GM23338 (cell line): ENCODE results near the gene PCDHB5. TPM values are rescaled to one million over a fixed set of nuclear protein-coding genes. Genes with fewer than 3 reads are reported as not detected.
"Not testable (repeated sequence)": the region's sequence is repeated elsewhere in the genome, so short reads cannot be mapped to it uniquely, and the experiment has no call there.

Experiments used
- ATAC-seq: fragments of 200-7000 bp; cut with Tn5 transposase; 3 replicates; pipeline ENCODE4 v1.9.1; 2020
- DNase-seq: peaks from one replicate; pipeline ENCODE4 v3.0.0-alpha.2; 2015; ENCODE audit warnings: low spot score
- H2AFZ ChIP-seq: fragments of 200-600 bp; sonication (generic); 2 replicates; pipeline ENCODE4 v1.8.0; 2016; ENCODE audit warnings: antibody characterized with exemption, mild to moderate bottlenecking, moderate library complexity
- H3F3A ChIP-seq: fragments of 200-600 bp; sonication (generic); replicated peaks from 2 replicates; pipeline ENCODE4 v1.8.0; 2017; ENCODE audit warnings: antibody characterized with exemption, mixed run types, low read depth
- H3K27ac ChIP-seq: fragments of 200-600 bp; sonication (generic); 2 replicates; pipeline ENCODE4 v1.6.1; 2016; ENCODE audit warnings: low read depth
- H3K27me3 ChIP-seq: fragments of 200-600 bp; sonication (generic); 2 replicates; pipeline ENCODE4 v1.8.0; 2016; ENCODE audit warnings: mild to moderate bottlenecking, mixed run types, moderate library complexity; ENCODE audit not compliant: insufficient read depth
- H3K36me3 ChIP-seq: fragments of 200-600 bp; sonication (generic); 2 replicates; pipeline ENCODE4 v1.8.0; 2016; ENCODE audit warnings: mild to moderate bottlenecking; ENCODE audit not compliant: insufficient read depth
- H3K4me1 ChIP-seq: fragments of 200-600 bp; sonication (generic); 2 replicates; pipeline ENCODE4 v1.8.0; 2016; ENCODE audit warnings: mild to moderate bottlenecking, moderate library complexity; ENCODE audit not compliant: insufficient read depth
- H3K4me2 ChIP-seq: fragments of 200-600 bp; sonication (generic); 2 replicates; pipeline ENCODE4 v1.7.1; 2017; ENCODE audit warnings: mixed run types
- H3K4me3 ChIP-seq: fragments of 200-600 bp; sonication (generic); 2 replicates; pipeline ENCODE4 v1.6.1; 2016; ENCODE audit warnings: mixed run types
- H3K79me2 ChIP-seq: fragments of 200-600 bp; sonication (generic); replicated peaks from 2 replicates; pipeline ENCODE4 v1.8.0; 2017; ENCODE audit warnings: mild to moderate bottlenecking; ENCODE audit not compliant: insufficient read depth
- H3K9me2 ChIP-seq: fragments of 200-600 bp; sonication (generic); 2 replicates; pipeline ENCODE4 v1.8.0; 2017; ENCODE audit not compliant: insufficient read depth
- H4K20me1 ChIP-seq: fragments of 200-600 bp; sonication (generic); replicated peaks from 2 replicates; pipeline ENCODE4 v1.8.0; 2017; ENCODE audit warnings: mild to moderate bottlenecking; ENCODE audit not compliant: insufficient read depth
- H3K27ac Mint-ChIP-seq: 2 replicates; pipeline ENCODE4 v1.8.0; 2020; ENCODE audit warnings: inconsistent platforms, mild to moderate bottlenecking, moderate library complexity, mixed read lengths
- H3K27me3 Mint-ChIP-seq: 3 replicates; pipeline ENCODE4 v1.8.0; 2022; ENCODE audit warnings: low read depth, mild to moderate bottlenecking, moderate library complexity, mixed read lengths, inconsistent platforms; ENCODE audit not compliant: insufficient read depth, poor library complexity
- H3K36me3 Mint-ChIP-seq: 3 replicates; pipeline ENCODE4 v1.8.0; 2021; ENCODE audit warnings: low read depth, mild to moderate bottlenecking, inconsistent platforms, moderate library complexity, mixed read lengths
- H3K4me1 Mint-ChIP-seq: 3 replicates; pipeline ENCODE4 v1.8.0; 2020; ENCODE audit warnings: mild to moderate bottlenecking, inconsistent platforms, mixed read lengths
- H3K4me3 Mint-ChIP-seq: 3 replicates; pipeline ENCODE4 v1.8.0; 2021; ENCODE audit warnings: moderate library complexity, mild to moderate bottlenecking, inconsistent platforms, mixed read lengths
- H3K9me3 Mint-ChIP-seq: 3 replicates; pipeline ENCODE4 v1.8.0; 2020; ENCODE audit warnings: moderate library complexity, mild to moderate bottlenecking, inconsistent platforms, mixed read lengths
- CREB1 ChIP-seq: fragments of 250-450 bp; sonication (Bioruptor Pico); IDR thresholded peaks from 2 replicates; pipeline ENCODE4 v1.5.0; 2020; ENCODE audit warnings: low read depth, mild to moderate bottlenecking, moderate library complexity
- CTCF ChIP-seq, 2 experiments: fragments of 200-600 bp in 1 of 2; sonication (generic) in 1 of 2; conservative IDR thresholded peaks; 2 replicates each; pipeline versions ENCODE4 v1.5.1 to v1.6.1; 2016 to 2017; ENCODE audit warnings: antibody characterized with exemption in 2 of 2, low read depth in 2 of 2, mild to moderate bottlenecking in 2 of 2, moderate library complexity in 1 of 2
- ETS1 ChIP-seq: IDR thresholded peaks from 2 replicates; pipeline ENCODE4 v1.6.1; 2016; ENCODE audit warnings: antibody characterized with exemption
- ZNF114 ChIP-seq: fragments of 250-450 bp; sonication (Bioruptor Pico); IDR thresholded peaks from 2 replicates; pipeline ENCODE4 v1.5.0; 2020; ENCODE audit warnings: mild to moderate bottlenecking, moderate library complexity
- ZNF462 ChIP-seq: fragments of 250-450 bp; sonication (Bioruptor Pico); IDR thresholded peaks from 2 replicates; pipeline ENCODE4 v1.5.0; 2020; ENCODE audit warnings: mild to moderate bottlenecking, moderate library complexity
- polyA plus RNA-seq: library from polyadenylated mRNA; unstranded; fragments of >200 nt; fragmentation: Nextera tagmentation; extraction: Ambion mirVana; gene quantifications from 2 replicates; pipeline ENCODE4 v1.2.1, GENCODE V29; 2016
- total RNA-seq: library from RNA; depleted of rRNA; stranded (reverse); fragments of >200 nt; shearing (Covaris generic); gene quantifications from 2 replicates; pipeline ENCODE4 v1.2.3, GENCODE V29; 2014

PCDHB5 gene
- total and polyA plus RNA-seq, 2 experiments from 2014 or later: 18.7 to 49.7 TPM

GRCh38 chr5:141182248-141182647, 47.2 kb downstream of the PCDHB5 start, which contains the start of gene PCDHB16 (continued):
- TF ChIP-seq ZNF462 (CRISPR knock-in tag): no peak

- H3K4me1 ChIP-seq, H3K9me2 ChIP-seq, ATAC-seq, H3K4me3 ChIP-seq, H3K27me3 Mint-ChIP-seq, H4K20me1 ChIP-seq, H3K4me2 ChIP-seq, H3K36me3 ChIP-seq, H3K4me3 Mint-ChIP-seq, H2AFZ ChIP-seq, H3K27me3 ChIP-seq, H3K27ac Mint-ChIP-seq, H3K79me2 ChIP-seq, H3F3A ChIP-seq, H3K27ac ChIP-seq, DNase-seq: not testable (repeated sequence)
- Mint-ChIP-seq H3K36me3 (peaks cover 27% of the 10 kb centered on the region), H3K4me1 (peaks cover 12% of the 10 kb centered on the region), H3K9me3 (peaks cover 31% of the 10 kb centered on the region)
Observed at GRCh38 chr5:141184117-141184855, 49.3 kb downstream of the PCDHB5 start.

- Histone ChIP-seq H3K79me2 (no peaks in the 10 kb centered on the region), H3K4me1 (no peaks in the 10 kb centered on the region), H3K27me3 (no peaks in the 10 kb centered on the region), H4K20me1 (no peaks in the 10 kb centered on the region), H3K4me2 (no peak within 1 kb of the TSS), H3K9me2 (no peaks in the 10 kb centered on the region), H3K27ac (no peak within 1 kb of the TSS), H3K4me3 (no peak within 1 kb of the TSS), H3F3A (no peaks in the 10 kb centered on the region), H3K36me3 (no peaks in the 10 kb centered on the region), H2AFZ (0 out of 2 replicates have a peak within 1 kb of the TSS, but pooled peaks have one; percentile 40)
- TF ChIP-seq ETS1 (no peak), CREB1 (CRISPR knock-in tag) (no peak), ZNF114 (CRISPR knock-in tag) (no peak), CTCF (conservative IDR thresholded peaks at IDR 0.05; ENCODE audit: low read depth in 2 of 2) (peak; percentile 85 to 99)
- Mint-ChIP-seq H3K9me3 (peaks cover 34% of the 10 kb centered on the region), H3K27me3 (no peaks in the 10 kb centered on the region), H3K4me1 (peaks cover 12% of the 10 kb centered on the region), H3K4me3 (peak within 1 kb of the TSS; percentile 36), H3K27ac (no peak within 1 kb of the TSS), H3K36me3 (peaks cover 25% of the 10 kb centered on the region)
- DNase-seq (peak; percentile 86), ATAC-seq (peak; percentile 77)
Observed at GRCh38 chr5:141186897-141187512, 52.0 kb downstream of the PCDHB5 start, which contains the start of gene PCDHB9. Gene PCDHB9 (plus strand): TSS chr5:141187161. CDS start chr5:141187319, 158 bp downstream.
